ENCODE measurements around the gene RCAN1.

Gene RCAN1

DNA sequence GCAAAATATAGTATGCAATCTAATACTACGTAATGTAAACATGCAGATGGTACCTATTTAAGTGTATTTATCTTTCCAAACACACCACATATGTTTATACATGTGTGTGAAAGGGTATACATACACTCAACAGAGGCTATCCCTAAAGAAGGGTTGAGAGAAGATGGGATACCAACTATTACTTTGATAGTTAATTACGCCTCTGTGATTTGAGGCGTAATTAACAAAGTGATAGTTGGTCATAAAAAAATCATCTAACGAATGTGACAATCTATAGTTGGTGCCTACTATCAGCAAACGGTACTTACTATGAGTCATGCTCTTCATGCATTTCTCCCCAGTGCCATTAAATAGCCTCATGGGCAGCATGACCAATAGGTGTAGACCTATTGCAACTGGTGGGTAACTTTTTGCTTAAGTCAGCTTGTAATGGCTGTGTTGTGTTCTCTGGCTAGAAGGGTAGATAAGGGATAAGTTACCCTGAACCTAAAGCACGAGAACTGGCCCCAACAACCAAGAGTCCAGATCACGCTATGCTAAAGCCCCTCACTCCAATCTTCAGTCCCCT, 15.3 kb downstream of the RCAN1 start:
- no peak for DNase-seq (ENCODE audit: low read depth in 2 of 2, low spot score in 1 of 2)

DNA sequence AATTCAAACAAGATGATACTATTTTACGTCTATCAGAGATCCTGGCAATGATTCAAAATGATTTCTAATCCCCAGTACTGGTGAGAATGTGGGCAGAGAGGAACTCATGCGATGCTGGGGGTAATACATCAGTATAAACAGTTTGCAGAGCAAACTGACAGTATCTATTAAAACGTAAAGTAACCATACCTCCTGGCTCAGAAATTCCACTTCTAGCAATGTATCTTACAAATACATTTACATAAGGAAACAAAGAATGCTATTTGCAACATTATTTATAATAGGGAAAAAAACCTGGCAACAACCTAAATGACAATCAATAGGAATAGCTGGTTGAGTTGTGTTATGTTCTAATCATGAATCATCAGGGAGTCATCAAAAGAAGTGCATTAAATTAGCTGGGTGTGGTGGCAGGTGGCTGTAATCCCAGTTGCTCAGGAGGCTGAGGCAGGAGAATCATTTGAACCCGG, 15.9 kb downstream of the RCAN1 start:
- DNase-seq (ENCODE audit: low read depth in 2 of 2, low spot score in 1 of 2), result no peak

DNA sequence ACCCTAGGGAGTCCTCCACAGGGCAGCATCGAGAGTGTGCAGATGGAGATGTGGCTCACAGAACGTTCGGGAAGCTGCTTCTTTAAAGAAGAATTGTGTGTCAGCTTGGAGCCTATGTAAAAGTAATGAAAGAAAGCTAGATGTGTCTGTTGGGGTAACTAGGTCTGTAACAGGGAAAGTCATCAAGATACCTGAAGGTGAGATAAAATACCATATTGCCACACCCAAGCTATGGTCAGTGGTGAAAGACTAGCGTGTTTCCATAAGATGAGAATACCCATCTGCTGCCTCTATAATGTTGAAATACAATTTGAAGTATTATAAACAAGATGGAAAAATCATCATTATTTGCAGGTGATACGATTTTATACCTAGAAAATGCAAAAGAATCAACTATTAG, 17.5 kb downstream of the RCAN1 start:
- DNase-seq (ENCODE audit: low read depth in 2 of 2, low spot score in 1 of 2), result no peak

DNA sequence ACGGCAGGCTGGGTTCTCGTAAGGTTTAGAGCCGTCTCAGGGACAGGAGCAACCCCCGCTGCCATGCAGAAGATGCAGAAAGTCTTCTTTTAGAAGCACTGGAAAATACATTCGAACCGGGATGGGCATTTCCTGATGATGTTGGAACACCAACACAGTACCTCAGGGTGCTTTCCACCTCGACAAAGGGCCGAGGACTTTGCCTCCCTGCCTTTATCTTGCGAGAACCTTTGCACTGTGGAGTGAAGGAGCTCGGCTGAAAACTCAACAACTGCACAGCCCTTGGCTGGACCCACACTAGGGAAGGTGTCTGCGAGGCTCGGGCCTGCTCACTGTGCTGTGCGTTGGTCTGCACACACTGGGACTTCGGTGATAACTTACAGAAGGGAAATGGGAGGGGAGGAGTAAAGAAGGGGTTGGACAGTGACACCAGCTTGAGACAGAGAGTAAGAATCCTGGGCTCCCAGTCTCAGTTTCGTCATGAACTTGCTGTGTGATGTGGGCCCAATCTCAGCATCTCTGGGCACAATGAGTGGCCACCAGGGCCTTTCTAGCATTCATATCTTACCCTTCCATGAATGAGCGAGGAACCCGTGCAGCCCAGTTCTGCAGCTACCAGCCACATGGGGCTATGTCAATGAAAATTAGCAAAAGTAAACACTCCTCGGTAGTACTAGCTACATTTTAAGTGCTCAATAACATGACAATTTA, 18.2 kb downstream of the RCAN1 start:
- no peak for DNase-seq (ENCODE audit: low read depth in 2 of 2, low spot score in 1 of 2)

DNA sequence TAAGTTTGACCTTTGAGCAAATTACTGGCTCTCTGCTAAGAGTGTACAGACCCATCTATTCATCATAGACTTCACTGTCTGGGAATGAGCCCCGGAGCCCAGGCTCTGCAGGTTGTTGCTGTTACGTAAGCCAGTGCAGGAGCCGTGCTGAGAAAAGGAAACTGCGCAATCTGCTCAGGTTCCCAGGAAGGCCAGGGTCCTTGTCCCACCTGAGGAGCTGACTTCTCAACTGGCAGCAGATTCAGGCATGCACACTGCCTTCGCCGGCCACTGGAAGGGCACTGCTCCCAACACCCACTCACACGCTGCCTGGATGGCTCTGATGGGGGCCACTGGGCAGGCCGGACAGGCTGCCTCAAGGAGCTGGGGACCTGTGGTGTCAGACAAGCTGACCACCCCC, 19.5 kb downstream of the RCAN1 start:
- DNase-seq (ENCODE audit: low read depth in 2 of 2, low spot score in 1 of 2), result no peak

DNA sequence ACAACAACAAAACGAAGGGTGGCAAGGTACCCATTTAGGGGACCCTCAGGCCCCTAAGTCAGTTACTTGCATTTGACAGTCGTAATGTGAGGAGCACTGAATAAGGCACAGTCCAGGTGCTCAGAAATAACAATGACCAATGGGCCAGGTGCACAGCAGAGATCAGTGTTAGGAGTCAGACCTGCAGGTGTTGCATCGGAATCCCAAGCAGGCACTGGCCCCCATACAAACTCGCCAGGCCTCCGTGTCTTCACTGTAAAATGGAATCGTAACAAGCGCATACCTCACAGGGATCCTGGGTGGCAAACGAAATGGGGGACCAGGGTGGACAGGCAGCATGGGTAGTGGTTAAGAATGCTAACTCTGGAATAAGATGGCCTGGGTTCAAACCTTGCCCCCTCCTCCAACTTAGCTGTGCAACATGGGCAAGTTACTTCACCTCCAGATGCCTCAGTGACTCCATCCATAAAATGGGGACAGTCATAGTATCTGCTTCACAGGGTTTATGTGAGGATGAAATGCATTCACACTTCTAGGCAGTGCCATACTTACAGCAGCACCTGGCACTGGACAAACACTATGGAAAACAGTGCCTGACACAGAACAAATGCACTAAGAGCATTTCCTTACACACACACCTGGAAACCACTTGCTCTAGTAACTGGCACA, 20.2 kb downstream of the RCAN1 start:
- DNase-seq (ENCODE audit: low read depth in 2 of 2, low spot score in 1 of 2), result no peak

DNA sequence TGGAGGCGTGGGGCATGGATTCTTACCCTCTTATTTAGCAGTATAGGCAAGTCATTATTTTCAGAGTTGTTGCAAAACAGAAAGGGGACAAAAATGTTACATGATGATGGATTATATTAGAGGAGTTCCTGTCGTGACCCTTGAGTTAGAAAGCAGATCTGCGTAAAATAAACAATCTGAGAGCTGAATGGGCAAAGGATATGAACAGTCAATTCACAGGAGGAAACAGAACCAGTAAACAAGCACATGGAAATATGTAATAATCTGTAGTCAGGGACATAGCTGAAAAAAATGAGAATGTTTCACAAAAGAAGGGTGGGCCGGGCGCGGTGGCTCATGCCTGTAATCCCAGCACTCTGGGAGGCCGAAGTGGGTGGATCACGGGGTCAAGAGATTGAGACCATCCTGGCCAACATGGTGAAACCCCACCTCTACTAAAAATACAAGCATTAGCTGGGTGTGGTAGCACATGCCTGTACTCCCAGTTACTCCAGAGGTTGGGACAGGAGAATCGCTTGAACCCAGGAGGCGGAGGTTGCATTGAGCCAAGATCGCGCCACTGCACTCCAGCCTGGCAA, 20.9 kb downstream of the RCAN1 start:
- DNase-seq (ENCODE audit: low read depth in 2 of 2, low spot score in 1 of 2), result no peak

DNA sequence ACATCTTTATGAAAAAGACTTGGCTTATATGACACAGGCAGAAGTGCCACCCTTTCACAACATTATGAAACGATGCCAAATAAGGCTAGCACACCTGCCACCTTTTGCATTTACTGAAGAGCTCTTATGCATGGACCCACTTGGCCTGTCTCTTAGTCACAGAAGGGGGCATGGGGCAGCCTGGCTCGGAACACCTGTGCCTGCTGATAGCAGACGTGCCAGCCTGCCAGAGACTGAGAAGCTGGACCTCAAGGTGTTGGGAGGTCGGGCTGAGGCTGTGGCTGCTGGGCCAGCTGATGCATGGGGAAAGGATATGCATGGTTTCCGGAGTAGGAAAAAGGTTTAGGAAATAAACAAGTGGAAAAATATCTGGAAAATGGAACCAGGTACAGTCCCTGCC, 21.5 kb downstream of the RCAN1 start:
- DNase-seq (ENCODE audit: low read depth in 2 of 2, low spot score in 1 of 2), result no peak

DNA sequence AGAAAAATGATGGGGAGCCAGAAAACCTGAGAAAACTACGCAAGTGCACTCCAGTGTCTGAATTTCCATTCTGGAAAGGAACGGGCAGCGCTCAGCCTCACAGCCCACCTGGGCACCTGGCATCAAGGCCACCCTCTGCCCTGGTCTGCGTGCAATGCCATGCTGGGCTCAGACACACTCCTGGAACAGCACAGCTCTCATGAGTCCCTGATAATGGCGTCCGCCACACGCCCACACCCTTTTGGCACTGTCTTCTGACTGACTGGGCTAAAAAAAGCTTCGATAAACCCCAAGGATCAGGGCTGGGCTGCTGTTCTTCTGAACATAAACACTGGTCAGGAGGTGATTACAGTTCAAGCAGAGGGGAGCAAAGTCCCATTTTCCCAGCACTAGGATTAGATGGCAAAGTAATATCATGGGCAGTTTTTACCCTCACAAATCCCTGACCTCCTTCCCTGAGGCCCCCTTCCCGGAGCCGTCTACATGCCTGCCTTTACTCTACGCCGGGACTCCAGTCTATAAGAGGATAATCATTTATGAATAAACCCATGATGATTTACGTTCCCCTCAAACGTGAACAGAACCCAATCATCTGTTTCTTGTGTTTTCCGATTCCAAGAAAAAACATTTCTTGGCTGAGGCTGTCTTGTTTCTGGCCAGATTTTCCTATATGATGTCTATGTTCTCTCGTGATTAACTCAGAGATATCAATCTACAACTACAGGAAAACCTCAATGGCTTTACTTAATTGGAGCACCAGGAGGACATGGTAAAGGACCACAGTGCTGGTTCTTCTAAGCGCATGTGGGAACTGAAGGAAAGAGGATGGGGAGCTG, 22.6 kb downstream of the RCAN1 start:
- no peak for DNase-seq (ENCODE audit: low read depth in 2 of 2, low spot score in 1 of 2)

DNA sequence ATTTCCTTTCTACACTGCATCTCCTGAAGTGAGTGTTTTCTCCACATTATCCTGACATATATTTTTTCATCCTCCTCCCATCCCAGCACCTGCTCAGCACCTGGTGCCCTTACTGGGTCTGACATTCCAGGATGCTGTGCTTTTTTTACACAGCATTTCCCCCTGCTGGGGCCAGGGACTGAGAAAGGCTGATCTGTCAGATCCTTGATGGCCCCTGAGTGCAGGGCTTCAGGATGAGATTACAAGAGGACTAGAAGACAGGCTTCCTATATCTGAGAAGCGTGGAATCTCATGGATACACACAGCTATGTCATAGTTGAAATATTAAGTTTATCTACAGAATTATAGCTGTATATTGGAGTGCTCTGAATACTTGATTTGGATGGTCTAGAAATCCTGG, 24.4 kb downstream of the RCAN1 start:
- no peak for DNase-seq (ENCODE audit: low read depth in 2 of 2, low spot score in 1 of 2)

DNA sequence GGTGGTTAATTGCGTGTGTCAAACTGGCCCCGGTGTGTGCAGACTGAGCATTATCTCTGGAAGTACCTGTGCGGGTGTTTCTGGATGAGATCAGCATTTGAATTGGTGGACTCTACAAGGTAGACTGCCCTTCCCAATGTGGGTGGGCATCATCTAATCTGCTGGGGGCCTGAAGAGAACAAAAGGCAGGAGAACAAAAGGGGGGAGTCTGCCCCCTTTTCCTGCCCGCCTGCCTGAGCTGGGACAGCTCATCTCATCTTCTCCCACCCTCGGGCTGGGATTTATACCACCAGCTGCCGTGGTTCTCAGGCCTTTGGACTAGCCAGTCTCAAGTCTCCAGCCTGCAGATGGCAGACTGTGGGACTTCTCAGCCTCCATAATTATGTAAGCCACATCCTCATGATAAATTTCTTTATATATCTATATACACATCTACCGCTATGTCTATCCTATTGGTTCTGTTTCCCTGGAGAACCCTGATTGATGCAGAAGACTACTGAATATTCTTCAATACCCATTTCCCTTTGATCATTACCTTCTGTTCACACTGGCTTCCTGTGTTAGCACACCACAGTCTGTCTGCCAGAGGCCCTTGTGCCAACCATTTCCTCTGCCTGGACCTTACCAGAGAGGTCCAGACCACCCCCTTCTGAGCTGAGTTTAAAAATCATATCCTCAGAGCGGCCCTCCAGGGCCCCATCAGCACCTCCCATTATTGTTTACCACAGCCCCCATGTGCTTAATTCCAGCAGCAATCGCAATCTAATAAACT, 25.2 kb downstream of the RCAN1 start:
- no peak for DNase-seq (ENCODE audit: low read depth in 2 of 2, low spot score in 1 of 2)

DNA sequence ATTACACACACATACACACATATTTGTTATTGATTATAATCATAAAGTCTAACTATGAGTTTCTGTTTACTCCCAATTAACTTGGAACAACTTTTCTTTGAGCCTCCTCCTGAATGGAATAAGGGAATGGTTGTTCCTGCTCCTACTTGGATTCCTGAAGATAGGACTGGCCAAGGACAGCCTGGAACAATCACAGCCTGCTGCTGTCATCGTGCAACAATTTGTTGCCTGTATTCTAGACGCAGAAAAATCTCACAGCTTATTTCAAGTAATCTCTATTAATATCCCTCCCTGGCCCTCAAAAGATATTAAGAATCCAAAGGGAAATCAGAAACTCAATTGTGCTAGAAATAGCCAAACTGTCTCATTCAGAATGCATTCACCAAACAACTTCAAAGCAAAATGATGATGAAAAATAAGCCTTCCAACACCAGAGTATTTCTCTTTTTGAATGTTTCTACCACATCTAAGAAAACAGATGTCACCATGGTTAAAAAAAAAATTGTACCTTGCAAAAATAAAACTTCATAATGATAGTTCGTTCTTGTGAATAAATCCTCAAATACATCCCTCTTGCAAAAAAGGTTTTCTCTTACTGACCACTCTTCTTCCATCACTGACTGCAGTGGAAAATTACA, 30.9 kb downstream of the RCAN1 start:
- DNase-seq (ENCODE audit: low read depth in 2 of 2, low spot score in 1 of 2), result no peak

DNA sequence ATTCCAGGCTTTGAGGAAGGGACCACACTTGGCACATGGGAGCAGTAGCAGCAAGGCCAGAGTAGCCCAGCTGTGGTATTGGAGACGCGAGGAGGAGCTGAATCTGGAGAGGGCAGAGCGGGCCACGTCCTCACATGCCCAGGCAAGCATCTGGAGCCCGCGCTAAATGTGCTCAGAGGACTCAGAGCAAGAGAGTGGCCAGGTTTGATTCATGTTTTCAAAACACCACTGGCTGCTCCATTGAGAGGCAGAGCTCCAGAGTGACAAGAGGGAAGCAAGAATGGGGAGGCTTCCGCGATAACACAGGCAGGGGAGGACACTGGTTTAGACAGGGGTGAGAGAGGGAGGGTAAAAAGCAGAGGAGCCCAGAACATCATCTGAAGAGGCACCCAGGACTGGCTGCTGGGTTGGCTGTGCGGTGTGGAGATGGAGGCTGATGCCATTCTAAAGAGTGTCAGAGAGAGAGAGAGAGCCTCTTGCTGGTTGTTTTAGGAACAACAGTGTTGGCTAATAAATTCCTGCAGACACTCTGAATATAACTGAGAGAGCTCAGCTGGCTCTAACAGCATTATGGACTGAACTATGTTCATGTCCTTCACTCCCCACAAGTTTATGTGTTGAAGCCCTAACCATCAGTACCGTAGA, 32.3 kb downstream of the RCAN1 start:
- no peak for DNase-seq (ENCODE audit: low read depth in 2 of 2, low spot score in 1 of 2)

DNA sequence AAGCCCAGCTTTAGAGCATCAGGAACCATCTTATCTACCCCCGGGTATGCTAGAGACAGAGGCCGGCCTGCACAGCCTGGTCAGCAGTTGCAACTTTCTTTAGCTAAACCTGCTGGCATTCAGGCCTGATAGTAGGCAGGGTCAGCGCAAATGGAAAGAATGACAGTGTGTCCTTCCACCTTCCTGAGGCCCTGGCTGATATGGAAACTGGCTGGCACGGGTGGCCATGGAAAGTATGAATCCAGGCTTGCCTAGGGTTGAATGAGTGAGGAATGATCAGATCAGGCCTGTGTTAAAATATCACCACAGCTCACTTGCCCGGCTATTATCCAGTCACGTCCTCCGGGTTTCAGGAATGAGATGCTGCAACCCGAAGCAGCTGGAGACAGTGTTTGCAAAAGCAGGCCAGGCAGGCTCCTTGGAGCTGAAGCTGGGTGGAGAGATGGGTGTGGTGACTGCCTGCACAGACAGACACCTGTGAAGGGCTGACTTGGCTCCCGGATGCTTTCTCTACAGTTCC, 34.7 kb downstream of the RCAN1 start:
- DNase-seq (ENCODE audit: low read depth in 2 of 2, low spot score in 1 of 2), result no peak

DNA sequence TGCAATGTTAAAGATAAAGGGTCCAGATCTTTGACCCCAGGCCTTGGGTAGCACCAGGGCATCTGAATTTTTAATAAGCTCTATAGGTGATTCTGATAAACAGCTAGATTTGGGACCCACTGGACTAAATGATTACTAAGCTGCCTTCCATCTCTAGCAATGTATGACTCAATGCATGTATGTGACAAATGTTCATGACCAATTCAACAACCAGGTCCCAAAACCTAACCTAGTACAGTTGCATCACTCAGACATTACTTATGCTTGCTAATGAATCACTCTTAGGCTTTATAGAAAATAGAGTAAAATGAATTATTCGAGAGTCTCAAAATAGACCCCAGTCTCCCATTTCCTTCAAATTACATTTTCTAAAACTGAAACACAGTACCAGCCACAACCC, 35.5 kb downstream of the RCAN1 start:
- DNase-seq (ENCODE audit: low read depth in 2 of 2, low spot score in 1 of 2), result no peak

DNA sequence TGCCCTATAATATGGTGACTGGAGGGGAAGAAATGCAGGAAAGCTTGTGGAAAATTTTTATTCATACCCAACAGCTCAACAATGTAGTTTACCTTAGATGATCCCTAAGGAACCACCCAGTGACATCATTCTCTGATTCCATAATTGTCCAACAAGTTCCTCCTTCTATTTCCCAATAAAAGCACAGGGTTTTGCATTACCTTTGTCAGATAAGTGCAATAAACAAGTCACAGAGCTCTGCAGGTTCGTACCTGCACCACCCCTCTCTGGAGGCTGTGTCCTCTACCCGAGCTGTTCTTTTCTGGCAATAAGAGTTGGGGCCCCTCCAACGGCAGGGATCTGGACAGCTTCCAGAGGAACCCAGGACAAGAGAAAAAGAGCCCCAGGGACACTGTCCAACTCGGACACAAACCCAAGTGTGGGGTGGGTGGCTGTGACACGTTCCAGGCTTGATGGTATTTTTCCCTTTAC, 38.8 kb downstream of the RCAN1 start:
- no peak for DNase-seq (ENCODE audit: low read depth in 2 of 2, low spot score in 1 of 2)

DNA sequence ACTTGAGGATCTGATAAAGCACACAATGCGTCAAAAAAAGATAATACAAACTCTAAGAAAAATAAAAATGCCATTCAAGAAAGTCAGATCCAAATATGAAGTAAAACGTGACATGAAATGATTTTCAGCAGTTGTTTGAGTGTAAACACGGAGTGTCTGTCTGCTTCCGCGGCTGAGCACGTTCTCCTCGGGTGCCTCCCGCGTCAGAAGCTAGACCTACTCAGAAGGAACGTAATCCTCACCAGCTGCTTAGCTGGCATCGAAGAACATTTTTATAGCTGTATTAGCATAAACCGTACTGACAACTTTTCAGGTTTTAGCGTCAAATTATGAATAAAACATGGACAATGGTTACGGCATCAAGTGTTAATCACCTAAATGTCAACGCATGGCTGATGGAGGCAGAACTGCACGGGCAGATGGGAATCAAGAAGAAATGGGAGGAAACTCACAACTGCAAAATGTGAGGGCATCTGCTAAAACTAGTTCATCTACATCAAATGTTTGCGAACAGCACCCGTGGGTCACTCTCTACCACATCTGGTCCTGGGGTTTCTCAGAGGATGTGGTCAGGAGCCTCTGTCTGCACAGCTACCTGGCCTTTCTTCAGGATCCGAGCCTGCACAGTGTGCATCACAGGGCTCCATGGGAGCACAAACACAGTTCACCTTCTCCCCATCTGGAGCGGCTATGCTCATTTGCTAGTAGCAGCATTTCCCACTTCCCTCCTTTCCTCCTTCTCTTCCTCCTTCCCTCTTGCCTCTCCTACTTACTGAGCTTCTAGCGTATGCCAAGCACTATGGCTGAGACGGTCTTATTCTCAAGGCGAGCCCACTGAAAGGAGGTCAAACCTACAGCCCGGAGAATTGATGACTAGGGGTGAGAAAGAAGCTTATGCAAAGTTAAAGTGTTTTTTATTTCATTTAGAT, 40.0 kb downstream of the RCAN1 start:
- DNase-seq (ENCODE audit: low read depth in 2 of 2, low spot score in 1 of 2), result no peak

DNA sequence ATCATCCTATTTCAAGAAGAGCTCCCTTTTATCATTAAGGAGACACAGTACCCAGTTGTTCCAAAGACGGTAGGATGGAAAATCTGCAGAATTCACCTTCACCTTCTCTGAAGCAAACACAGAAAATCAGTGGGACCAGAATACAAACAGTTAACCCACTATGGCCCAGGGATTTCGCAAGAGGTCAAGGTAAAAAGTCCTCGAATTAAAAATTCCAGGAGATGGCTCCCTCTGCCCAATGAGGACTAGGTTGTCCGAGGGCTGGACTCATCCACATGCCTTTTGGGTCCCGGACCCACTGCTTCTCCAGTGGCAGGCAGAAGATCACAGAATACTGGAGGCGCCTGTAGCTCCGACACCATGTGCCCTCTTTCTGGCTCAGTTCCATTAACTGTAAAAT, 42.9 kb downstream of the RCAN1 start:
- DNase-seq (ENCODE audit: low read depth in 2 of 2, low spot score in 1 of 2), result no peak

Measured in stimulated activated CD8-positive, alpha-beta memory T cell treated with anti-CD3 and anti-CD28 coated beads, Interleukin-4, amount 100 ng/mL, for 4 hours (primary cell).